ENCODE data around the gene AIRE. TPM values are rescaled to one million over a fixed set of nuclear protein-coding genes. Genes with fewer than 3 reads are reported as not detected.

The AIRE gene
- total and polyA plus RNA-seq, 2 of the 13 experiments (the other 11 are each of a cell fraction or from before 2014, with no cell fraction given): not detected

GRCh38 chr21:44303490-44303981, 17.9 kb downstream of the AIRE start (continued):
- TF ChIP-seq ZBTB40 (IDR thresholded peaks at IDR 0.05) (no peak), ZBTB40 (CRISPR knock-in tag; IDR thresholded peaks at IDR 0.05) (no peak), ZFP37 (CRISPR knock-in tag; IDR thresholded peaks at IDR 0.05; ENCODE audit: borderline replicate concordance) (no peak), HCFC1 (IDR thresholded peaks at IDR 0.05; ENCODE audit: low read depth, low read length) (no peak), ZNF234 (CRISPR knock-in tag; conservative IDR thresholded peaks at IDR 0.05) (no peak), ZNF75D (CRISPR knock-in tag; IDR thresholded peaks at IDR 0.05; ENCODE audit: borderline replicate concordance) (no peak), TSC22D2 (CRISPR knock-in tag; IDR thresholded peaks at IDR 0.05; ENCODE audit: borderline replicate concordance) (no peak), ZBTB38 (CRISPR knock-in tag; IDR thresholded peaks at IDR 0.05) (no peak), ZBED4 (CRISPR knock-in tag; IDR thresholded peaks at IDR 0.05; ENCODE audit: borderline replicate concordance) (no peak), ZHX2 (IDR thresholded peaks at IDR 0.05; ENCODE audit: low read depth) (0 out of 2 replicates have a peak, but pooled peaks have one; percentile 20), ZHX2 (CRISPR knock-in tag; IDR thresholded peaks at IDR 0.05; ENCODE audit: borderline replicate concordance) (no peak)

Measured in HepG2 (cell line).